T-helper 2 cell (primary cell): ENCODE measurements around the gene DENND5A.
"Not testable (repeated sequence)": the region's sequence is repeated elsewhere in the genome, so short reads cannot be mapped to it uniquely, and the experiment has no call there.

Source experiments
- DNase-seq, 5 experiments: peaks; one replicate each; pipeline versions ENCODE4 v3.0.0 to v3.0.0-alpha.2; 2012 to 2022

Gene DENND5A

DNA sequence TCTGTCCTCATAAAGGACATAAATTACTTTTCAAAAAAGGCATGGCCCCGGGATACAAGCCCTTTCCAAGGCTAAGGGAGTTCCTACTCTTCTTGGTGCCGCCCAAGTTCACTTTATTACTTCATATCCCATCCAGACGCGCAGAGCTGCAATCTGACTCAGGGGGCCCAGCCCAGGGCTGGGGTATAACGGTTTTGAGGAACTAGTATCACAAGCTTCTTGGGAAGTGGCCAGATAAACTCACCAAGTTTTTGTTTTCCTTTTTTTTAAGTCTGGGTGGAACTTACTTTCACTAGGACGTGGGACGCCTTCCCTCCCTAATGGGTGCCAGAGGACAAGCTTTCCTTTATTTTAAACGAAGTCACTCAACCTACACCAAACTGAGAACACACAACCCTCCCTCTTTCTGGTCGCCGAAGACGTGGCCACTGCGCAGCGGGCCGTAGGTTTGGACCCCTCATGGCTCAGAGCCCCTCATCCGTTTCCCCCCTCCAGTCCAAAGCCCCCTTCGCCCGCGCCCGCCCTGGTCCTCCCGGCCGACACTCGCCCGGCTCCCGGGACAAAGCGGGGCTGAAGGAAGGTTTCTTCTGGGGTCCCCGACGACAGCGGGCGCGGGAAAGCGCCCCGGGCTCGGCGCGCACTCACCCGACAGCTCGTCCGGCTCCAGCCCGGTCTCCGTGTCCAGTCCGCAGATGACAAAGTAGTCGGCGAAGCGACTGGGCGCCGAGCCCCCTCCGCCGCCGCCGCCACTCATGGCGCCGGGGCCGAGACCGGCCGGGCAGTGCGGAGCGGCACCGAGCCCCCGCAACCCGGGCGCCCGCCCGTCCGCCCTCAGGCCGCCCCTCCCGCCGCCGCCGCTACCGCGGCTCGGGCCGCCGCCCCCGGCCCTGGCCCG, 587 bp downstream of the DENND5A start:
- peak in 2 of 5 experiments; percentile 20 to 27 for DNase-seq

DNA sequence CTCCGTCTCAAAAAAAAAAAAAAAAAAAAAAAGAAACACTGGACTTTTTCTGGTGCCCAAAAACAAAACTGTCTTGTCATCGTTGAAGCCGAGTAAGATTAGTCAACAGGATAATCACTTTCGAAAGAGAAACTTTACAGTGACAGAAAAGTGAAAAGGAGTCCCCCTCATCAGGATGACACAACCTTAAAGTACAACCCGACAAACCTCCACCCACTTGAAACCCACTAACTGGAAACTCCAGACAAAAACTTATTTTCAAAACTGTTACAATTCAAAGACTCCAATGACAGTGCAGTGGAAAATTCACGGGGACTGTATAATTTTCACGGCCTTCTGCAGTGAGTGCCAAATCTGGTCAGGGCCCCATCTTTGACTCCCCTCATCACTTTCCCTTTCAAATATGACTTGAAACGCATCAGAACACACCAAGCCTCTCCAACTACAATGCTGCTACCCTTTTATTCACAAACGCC, 1.3 kb downstream of the DENND5A start:
- DNase-seq, result peak in 3 of 5 experiments; percentile 22 to 83 (median 26)

DNA sequence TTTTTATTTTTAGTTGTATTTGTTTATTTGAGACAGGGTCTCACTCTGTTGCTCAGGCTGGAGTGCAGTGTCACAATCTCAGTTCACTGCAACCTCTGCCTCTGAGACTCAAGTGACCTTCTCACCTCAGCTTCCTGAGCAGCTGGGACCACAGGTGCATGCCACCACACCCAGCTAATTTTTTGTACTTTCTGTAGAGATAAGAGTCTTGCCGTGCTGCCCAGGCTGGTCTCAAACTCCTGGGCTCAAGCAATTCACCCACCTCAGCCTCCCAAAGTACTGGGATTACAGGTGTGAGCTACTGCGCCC, 4.4 kb downstream of the DENND5A start:
- peak in 1 of 5 experiments; percentile 54 for DNase-seq

DNA sequence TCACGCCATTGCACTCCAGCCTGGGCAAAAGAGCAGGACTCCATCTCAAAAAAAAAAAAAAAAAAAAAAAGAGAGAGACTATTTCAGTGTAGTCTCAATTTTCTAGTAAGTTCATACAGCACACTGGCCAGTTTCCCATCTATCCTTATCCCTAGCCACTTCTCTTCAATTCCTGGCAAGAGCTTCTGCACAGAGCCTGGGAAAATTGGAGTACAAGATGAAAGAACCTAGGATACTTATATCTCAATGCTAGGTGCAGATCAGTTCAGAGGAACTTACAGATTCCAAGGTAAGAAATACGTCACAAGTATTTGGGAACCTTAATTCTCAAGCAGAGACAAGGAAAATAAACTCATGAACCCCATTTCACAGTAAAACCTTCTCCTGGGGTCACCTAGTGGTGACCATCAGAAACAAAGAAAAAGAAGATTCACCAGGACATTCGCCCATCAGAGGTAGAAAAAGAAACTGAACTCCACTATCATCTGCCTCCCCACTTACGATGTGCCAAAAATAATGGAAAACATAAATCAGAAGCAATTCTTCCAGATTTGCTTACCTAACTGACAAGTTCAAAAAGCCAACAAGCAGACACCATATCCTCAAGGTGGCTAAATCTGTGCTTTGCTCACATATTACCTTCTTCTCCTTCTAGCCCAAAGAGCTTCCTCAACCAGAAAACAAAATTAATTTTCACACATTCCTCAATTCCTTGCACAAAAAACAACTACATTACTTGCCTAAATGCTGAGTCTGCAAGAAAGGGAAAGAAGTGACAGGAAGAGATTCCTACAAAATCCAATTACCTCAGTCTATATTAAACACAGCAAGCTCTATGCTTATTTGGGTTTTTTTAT, 4.9 kb downstream of the DENND5A start:
- no peak for DNase-seq

DNA sequence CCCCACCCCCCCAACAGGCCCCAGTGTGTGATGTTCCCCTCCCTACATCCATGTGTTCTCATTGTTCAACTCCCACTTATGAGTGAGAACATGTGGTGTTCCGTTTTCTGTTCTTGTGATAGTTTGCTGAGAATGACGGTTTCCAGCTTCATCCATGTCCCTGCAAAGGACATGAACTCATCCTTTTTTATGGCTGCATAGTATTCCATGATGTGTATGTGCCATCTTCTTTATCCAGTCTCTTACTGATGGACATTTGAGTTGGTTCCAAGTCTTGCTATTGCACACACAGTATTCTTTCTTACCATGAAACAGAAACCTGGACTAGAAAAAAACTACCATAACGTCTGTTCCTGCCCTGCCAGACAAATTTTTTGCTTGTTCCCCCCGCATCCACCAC, 6.9 kb downstream of the DENND5A start:
- DNase-seq, result not testable (repeated sequence)

DNA sequence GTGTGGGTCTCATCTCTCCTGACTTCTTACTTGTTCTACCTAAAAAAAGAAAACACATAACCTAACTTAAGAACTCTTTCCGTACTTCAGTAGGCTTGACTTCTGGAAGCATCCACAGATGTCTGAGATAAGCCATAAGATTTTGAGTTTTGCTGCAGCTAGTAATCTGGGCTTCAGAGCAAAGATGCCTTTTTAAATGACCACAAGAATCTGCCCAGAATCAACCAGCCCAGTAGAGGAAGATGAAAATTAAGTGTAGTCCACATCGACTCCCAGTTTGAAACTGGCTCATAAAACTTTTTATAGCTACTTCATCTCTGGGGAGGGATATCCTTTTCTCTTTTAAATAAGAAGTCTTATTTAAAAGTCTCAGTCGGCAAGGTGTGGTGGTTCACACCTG, 10.7 kb downstream of the DENND5A start:
- DNase-seq, result no peak

DNA sequence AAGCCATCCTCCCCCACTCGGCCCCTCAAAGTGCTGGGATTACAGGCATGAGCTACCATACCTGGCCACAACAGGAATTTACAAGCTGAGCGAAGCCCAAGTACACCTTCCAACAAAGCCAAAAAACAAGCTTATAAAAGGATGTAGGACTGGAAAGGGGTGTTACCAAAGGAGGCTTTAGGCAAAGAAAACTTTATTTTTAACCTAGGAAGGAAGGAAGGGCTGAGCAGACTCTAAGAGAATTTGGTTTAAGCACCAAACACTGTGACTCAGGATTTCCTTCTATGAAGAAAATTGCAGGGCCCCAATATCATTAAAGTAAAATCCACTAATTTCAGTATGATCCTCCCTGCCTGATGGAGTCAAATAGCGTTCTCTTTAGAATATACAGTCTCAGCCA, 12.1 kb downstream of the DENND5A start:
- no peak for DNase-seq

DNA sequence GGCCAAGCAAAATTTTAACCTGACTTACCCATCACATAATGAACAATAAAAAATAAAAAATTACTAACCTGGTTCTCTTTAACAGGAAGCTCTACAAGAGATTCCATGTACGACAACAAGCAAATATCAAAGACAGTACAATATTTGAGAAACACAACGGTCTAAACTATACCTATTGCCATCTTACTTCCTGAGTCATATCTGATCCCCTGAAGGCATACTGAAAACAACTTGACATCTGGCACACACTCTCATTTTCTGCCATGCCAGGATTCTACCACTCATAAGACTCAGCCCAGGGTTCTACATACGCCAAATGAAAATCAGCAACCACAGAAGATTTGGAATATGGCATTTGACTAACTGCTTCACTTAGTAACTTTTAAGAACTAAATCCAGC, 13.8 kb downstream of the DENND5A start:
- DNase-seq, result peak in 1 of 5 experiments; percentile 78

DNA sequence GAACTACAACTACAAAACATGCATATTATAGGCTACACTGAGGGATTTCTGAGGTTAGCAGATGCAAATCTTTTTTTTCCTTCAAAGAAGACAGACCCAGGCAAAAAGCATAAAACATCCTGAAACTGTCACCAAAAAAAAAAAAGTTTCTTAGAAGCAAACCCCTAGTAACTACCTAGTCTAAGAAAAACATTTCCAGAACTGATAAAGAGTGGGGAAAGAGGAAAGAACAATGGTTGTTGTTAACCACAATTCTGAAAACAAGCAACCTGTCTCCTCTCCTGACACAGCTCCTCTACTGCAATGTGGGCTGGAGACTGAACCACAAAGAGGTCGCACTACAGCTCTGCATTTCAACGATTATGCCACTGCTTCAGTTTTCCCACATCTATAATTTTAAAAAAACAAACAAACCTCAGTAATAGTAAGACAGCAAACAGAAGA, 15.0 kb downstream of the DENND5A start:
- DNase-seq, result peak in 3 of 5 experiments; percentile 26 to 81 (median 45)

DNA sequence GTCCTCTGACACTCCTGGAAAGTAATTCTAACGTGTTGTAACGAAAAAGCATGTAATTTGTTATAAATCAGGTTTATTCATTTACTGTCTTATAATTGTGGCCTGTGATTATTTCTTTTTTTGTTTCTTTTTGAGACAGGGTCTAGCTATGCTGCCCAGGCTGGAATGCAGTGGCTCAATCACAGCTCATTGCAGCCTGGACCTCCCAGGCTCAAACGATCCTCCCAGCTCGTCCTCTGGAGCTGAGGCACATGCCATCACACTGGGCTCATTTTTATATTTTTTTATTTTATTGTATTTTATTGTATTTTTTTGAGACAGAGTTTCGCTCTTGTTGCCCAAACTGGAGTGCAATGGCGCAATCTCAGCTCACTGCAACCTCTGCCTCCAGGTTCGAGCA, 15.9 kb downstream of the DENND5A start:
- DNase-seq, result no peak

DNA sequence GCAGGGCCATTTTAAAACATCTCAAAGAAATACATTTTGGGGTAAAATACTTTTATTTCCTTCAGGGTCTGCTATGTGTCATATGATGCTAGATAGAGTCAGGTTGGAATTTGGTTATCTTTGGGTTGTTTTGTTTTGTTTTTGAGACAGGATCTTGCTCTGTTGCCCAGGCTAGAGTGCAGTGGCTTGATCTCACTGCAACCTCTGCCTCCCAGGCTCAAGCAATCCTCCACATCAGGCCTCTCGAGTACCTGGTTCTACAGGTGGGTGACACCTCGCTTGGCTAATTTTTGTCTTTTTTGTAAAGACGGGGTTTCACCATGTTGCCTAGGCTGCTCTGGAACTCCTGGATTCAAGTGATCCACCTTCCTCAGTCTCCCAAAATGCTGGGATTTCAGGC, 17.3 kb downstream of the DENND5A start:
- DNase-seq, result no peak

DNA sequence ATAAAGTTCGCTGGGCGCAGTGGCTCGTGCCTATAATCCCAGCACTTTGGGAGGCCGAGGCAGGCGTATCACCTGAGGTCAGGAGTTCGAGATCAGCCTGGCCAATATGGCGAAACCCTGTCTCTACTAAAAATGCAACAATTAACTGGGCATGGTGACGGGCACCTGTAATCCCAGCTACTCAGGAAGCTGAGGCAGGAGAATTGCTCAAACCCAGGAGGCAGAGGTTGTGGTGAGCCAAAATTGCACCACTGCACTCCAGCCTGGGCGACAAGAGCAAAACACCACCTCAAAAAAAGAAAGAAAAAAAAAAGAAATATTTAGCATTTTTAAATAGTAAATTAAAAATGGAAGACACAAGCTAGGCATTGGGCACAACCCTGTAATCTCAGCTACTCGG, 28.9 kb downstream of the DENND5A start:
- not testable (repeated sequence) for DNase-seq

DNA sequence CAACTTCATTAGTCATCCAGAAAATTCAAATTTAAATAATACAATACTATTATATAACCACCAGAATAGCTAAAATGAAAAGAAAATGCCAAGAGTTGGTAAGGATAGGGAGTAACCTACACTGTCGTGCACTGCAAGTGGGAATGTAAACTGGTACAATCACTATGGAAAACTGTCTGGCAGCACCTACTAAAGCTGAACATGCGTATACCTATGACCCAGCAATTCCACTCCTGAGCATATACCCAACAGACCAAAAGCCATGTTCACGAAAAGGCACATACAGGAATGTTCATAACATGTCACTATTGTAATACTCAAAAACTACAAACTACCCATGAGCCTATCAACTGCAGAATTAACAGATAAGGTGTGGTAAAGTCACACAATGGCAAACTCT, 32.7 kb downstream of the DENND5A start:
- DNase-seq, result no peak

DNA sequence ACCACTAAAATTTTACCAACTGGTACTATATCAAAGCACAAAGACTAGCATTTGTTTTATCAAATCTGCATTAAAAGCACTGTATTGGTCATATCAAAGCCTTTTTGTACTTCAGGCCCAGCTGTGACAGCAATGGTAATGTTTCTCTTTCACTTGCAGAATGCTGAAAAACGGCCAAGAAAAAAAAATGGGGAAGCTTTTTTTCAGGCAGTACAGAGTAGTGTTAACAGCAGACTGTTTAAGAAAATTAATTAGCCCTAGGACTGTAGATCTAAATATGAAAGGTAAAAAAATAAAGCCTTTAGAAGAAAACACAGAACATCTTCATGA, 33.3 kb downstream of the DENND5A start:
- peak in 1 of 5 experiments; percentile 59 for DNase-seq

DNA sequence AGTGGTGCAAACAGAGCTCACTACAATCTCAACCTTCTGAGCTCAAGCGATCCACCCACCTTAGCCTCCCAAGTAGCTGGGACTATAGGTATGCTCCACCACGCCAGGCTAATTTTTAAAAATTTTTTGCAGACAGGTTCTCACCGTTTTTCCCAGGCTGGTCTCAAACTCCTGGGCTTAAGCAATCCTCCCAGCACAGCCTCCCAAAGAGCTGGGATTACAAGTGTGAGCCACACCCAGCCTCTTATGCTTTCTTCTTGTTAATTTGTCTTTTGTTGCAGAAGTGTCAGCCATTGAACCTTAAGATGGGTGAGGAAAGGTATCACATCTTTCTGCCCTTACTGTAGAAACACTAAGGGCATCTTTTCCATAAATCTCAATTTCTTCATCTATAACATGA, 34.9 kb downstream of the DENND5A start:
- DNase-seq, result no peak

DNA sequence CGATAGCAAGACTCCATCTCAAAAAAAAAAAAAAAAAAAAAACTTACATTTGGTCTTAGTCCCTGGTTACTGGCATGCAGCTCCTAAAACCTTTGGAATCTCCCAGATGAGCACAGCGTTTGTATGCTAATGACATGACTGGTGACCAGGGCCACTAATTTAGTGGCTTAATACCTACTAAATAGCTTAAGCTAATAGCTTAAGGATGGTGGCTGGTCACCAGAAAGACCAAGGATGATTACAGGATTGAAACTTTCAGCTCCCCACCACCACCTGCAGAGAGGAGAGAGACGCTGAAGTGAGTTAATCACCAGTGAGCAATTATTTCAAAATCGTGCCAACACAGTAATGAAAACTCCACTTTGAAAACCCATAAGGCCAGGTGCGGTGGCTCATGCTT, 37.1 kb downstream of the DENND5A start:
- DNase-seq, result no peak

DNA sequence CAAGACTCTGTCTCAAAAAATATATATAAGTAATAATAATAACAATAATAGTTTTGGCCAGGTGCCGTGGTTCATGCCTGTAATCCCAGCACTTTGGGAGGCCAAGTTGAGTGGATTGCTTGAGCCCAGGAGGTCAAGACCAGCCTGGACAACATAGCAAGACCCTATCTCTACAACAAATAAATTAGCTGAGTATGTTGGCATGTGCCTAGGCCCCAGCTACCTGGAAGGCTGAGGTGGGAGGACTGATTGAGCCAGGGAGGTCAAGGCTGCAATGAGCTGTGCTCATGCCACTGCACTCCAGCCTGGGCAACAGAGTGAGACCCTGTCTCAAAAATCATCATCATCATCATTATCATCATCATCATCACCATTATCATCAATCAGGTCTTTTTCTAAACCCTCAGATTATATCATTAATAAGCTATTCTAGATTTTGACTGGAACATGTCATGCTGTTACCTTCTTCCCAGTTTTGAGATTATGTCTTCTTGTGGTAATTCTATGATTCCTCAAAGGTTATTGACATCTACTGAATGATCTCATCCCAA, 39.3 kb downstream of the DENND5A start:
- DNase-seq, result no peak

DNA sequence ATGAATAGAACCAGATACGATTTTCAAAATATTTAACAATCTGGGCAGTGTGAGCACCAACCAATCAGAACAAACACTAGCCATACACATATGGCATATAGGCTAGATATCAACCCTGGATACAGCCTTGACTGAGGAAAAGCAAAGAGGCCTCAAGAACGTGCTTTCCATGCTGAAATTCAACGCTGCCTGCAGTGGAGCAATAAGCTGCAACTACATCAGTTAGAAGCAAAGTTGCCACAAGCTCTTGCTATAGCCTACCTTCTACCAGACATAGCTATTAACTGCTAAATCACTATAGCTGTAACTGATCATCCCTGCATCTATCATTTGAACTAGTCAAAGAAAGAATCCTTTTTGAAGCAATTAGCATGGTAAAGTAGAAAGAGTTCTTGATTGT, 42.5 kb downstream of the DENND5A start:
- no peak for DNase-seq

DNA sequence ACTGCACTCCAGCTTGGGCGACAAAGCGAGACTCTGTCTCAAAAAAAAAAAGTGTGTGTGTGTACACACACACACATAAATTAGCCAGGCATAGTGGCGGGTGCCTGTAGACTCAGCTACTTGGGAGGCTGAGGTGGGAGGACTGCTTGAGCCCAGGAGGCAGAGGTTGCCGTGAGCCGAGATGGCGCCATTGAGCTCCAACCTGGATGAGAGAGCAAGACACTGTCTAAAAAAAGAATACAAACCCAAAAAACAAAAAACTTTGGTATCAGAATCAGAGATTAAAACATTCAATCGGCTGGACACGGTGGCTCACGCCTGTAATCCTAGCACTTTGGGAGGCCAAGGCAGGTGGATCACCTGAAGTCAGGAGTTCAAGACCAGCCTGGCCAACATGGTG, 44.3 kb downstream of the DENND5A start:
- DNase-seq, result not testable (repeated sequence)

DNA sequence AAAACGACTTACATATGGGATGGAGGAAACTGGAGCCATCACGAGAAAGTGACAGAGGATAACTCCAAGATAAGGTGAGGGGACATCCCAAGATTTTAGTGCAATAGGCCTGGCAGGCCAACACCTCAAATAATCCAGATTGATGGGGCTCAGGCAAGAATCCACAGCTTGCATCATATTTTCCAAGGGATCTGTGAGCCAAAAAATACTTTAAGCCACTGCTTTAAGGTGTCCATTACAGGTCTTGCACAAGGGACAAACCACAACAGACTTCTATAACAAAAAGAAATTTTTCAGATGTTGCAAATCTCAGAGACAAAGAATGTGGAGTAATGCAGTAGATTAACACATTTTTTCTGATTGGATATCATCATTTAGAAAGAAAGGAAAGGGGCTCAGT, 45.6 kb downstream of the DENND5A start:
- DNase-seq, result no peak

DNA sequence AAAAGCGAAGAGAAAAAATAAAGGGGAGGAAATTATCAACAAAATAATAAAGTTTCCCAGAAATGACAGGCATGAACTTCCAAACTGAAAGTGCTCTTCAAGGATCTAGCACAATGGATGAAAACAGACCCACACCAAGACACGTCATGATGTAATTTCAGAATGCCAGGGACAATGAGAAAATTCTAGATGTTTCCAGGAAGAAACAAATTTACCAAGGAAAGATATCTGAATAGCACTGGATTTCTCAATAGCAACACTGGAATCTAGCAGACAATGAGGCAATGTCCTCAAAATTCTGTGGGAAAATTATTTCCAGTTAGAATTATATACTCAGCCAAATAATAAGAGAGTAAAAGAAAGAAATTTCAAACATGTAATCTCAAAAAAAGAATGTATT, 46.0 kb downstream of the DENND5A start:
- no peak for DNase-seq

DNA sequence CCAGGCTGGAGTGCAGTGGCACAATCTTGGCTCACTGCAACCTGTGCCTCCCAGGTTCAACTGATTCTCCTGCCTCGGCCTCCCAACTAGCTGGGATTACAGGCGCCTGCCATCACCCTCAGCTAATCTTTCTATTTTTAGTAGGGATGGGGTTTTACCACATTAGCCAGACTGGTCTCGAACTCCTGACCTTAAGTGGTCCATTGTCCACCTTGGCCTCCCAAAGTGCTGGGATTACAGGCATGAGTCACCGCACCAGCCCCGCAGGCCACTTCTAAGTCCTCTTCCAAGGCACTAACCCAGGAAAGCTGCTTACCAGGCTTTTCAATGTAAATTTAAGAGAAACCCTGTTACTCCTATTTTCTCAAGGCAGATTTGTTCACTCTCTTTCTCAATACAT, 50.4 kb downstream of the DENND5A start:
- no peak for DNase-seq

DNA sequence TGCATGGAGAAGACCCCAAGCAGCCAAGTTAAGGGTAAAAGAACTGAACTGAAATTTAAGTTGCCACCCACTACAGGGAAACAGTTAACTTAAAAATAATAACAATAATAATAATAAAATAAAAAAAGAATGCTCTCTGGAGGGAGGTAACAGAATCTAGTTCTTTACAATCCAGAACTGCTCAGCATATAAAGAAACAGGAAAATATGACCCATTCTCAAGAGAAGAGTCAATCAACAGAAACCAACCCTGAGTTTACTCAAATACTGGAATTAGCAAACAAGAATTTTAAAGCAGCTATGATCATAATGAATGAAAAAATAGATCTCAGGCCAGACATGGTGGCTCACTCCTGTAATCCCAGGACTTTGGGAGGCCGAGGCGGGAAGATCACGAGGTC, 53.8 kb downstream of the DENND5A start:
- no peak for DNase-seq

DNA sequence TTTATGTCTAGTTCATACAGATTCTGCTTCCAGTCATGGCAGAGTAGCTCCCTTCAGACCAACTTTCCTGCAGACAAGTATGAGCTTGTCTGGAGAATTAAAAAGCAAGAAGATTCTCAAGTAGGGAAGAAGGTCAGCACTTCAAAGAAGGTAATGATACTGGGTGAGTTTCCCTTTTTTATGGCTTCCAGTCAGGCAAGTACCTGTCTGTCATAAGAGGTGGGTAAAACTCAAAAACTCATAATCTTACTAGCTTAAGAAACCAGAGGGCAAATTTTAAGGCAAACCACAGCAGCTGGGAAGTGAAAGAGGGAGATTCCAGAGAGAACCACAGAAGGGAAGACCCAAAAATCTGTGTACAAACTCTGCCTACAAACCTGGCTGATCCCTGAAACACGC, 54.2 kb downstream of the DENND5A start:
- peak in 1 of 5 experiments; percentile 59 for DNase-seq
